Keratinocyte (primary cell): ENCODE measurements around the gene TBC1D10B.

ENCODE experiments used
- CTCF ChIP-seq, 3 experiments: IDR thresholded peaks in 1 of 3; conservative IDR thresholded peaks in 1 of 3; optimal IDR thresholded peaks in 1 of 3; 2 replicates in 2 of 3; 3 replicates in 1 of 3; pipeline versions ENCODE3 to v1.5.1; 2011; ENCODE audit warnings: low read length in 3 of 3, mild to moderate bottlenecking in 3 of 3, moderate library complexity in 2 of 3, control low read depth in 1 of 3, inconsistent platforms in 1 of 3; ENCODE audit not compliant: insufficient read depth in 2 of 3; ENCODE audit errors: extremely low read depth in 1 of 3
- EZH2 ChIP-seq: IDR thresholded peaks from one replicate; pipeline ENCODE4 v1.6.1; 2012; ENCODE audit warnings: inconsistent platforms, mild to moderate bottlenecking, low read length, moderate library complexity

DNA sequence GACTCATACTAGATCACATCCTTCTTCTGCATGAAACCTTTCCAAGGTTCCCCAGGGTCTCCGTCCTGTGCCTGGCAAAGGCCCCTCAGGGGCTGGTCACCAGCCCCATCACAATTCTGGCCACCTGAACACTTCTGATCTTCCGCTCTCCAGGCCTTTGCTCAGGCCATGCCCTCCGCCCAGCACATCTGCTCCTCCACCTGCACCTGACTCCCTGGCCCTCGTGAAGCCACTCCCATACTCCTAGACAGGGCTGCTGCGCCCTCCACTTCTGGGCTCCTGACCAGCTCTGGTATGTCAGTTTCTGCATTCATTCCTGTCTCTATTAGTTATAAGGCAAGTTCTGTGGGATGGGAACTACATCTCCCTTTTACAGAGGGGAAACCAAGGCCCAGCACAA, 2.4 kb upstream of the TBC1D10B start:
- TF ChIP-seq EZH2 = no peak
- TF ChIP-seq CTCF (optimal IDR thresholded peaks at IDR 0.05 in 1 of 3, IDR thresholded peaks at IDR 0.05 in 1 of 3, conservative IDR thresholded peaks at IDR 0.05 in 1 of 3; ENCODE audit: extremely low read depth in 1 of 3, insufficient read depth in 2 of 3, low read length in 3 of 3) = no peak
